ELR (cell line): ENCODE measurements around the gene GPC6.

ENCODE experiments used
- DNase-seq: peaks from one replicate; pipeline ENCODE4 v3.0.0-alpha.2; 2015; ENCODE audit warnings: low read depth

The GPC6 gene

GRCh38 chr13:93603043-93603442 is 376.4 kb downstream of the GPC6 start:
- DNase-seq: peak; percentile 68

GRCh38 chr13:93614776-93615175 is 388.2 kb downstream of the GPC6 start:
- no peak for DNase-seq

- DNase-seq: no peak
Measured at GRCh38 chr13:93620181-93620765, 393.7 kb downstream of the GPC6 start.

- no peak for DNase-seq
Measured at GRCh38 chr13:93621051-93621450, 394.4 kb downstream of the GPC6 start.

GRCh38 chr13:93621966-93622365 is 395.4 kb downstream of the GPC6 start:
- DNase-seq: no peak

- no peak for DNase-seq
Measured at GRCh38 chr13:93624311-93624777, 397.7 kb downstream of the GPC6 start.

GRCh38 chr13:93625536-93625935 is 398.9 kb downstream of the GPC6 start:
- no peak for DNase-seq

GRCh38 chr13:93628136-93628797 is 401.7 kb downstream of the GPC6 start:
- DNase-seq: no peak

GRCh38 chr13:93635616-93636032 is 409.0 kb downstream of the GPC6 start:
- peak; percentile 0 for DNase-seq

GRCh38 chr13:93637852-93638251 is 411.2 kb downstream of the GPC6 start:
- no peak for DNase-seq

- no peak for DNase-seq
Measured at GRCh38 chr13:93640452-93640851, 413.8 kb downstream of the GPC6 start.

GRCh38 chr13:93646245-93646644 is 419.6 kb downstream of the GPC6 start:
- no peak for DNase-seq

- no peak for DNase-seq
Measured at GRCh38 chr13:93649496-93649895, 422.9 kb downstream of the GPC6 start.

GRCh38 chr13:93653776-93654175 is 427.2 kb downstream of the GPC6 start:
- DNase-seq: no peak

- DNase-seq: no peak
Measured at GRCh38 chr13:93655154-93655553, 428.5 kb downstream of the GPC6 start.

GRCh38 chr13:93660391-93661063 is 433.9 kb downstream of the GPC6 start:
- no peak for DNase-seq

GRCh38 chr13:93670866-93671265 is 444.3 kb downstream of the GPC6 start:
- no peak for DNase-seq

GRCh38 chr13:93672996-93673395 is 446.4 kb downstream of the GPC6 start:
- no peak for DNase-seq

GRCh38 chr13:93673885-93674284 is 447.3 kb downstream of the GPC6 start:
- DNase-seq: no peak

- no peak for DNase-seq
Measured at GRCh38 chr13:93674337-93674755, 447.7 kb downstream of the GPC6 start.

- DNase-seq: no peak
Measured at GRCh38 chr13:93680329-93680728, 453.7 kb downstream of the GPC6 start.

- DNase-seq: no peak
Measured at GRCh38 chr13:93685900-93686299, 459.3 kb downstream of the GPC6 start.

- no peak for DNase-seq
Measured at GRCh38 chr13:93686399-93686798, 459.8 kb downstream of the GPC6 start.
